Activated T-cell treated with anti-CD3 and anti-CD28 coated beads for 4 hours (primary cell): ENCODE measurements around the gene RARA.

Source experiments
- DNase-seq: peaks from one replicate; pipeline ENCODE4 v3.0.0-alpha.2; 2020

RARA gene

GRCh38 chr17:40346765-40347158 is 37.8 kb downstream of the RARA start:
- no peak for DNase-seq

DNA sequence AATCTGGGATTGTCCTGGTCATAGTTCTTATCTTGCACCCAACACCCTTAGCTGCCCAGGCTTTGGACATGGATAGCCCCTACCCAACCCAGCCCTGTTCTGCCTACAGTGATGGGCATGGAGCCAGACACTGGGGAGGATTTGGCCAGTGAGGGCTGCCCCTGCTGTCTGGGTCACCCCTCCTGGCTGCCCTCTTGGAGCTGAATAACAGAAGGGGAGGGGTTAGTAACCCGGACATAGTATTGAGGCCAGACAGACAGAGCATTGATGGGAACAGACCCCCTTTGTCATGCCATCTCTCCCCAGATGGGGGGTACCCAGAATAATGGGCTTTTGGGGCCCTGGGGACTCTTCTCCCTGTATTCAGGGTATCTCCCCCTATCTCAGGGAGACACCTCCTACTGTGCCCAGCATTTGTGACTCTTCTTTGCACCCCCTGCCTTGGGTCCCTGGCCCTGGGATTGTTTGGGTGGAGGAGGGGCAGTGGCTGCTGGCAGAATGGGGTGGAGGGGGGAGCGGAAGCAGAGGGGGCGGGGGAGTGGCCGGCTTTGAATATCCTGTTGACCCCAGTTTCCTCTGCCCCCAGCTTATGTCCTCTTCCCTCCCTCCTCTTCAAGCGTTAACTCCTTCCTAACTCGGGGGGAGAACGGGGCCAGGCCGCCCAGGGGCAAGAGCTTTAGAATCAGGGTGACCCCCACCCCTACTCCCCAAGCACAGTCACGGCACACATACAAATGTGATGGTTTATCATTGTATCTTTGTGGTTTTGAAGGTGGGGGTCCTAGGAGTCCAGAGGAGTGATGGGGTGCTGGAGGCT is 38.5 kb downstream of the RARA start:
- no peak for DNase-seq

DNA sequence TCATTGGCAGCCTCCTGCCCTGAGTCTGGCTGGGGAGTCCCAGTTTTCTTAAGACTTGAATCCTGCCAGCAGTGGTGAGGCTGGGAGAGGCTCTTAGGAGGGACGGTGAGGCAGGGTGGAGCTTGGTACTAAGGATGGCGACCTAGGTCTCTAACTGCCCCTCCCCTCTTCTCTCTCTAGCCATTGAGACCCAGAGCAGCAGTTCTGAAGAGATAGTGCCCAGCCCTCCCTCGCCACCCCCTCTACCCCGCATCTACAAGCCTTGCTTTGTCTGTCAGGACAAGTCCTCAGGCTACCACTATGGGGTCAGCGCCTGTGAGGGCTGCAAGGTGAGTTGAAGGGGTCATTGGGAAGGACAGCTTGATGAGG is 39.1 kb downstream of the RARA start:
- no peak for DNase-seq

GRCh38 chr17:40348562-40349476 is 39.8 kb downstream of the RARA start:
- DNase-seq, result no peak

- no peak for DNase-seq
These were observed 40.5 kb downstream of the RARA start for GRCh38 chr17:40349477-40349894.

GRCh38 chr17:40349895-40350688 is 41.1 kb downstream of the RARA start:
- DNase-seq, result no peak

GRCh38 chr17:40350689-40351358 is 41.8 kb downstream of the RARA start:
- DNase-seq, result no peak

- no peak for DNase-seq
These were observed 42.6 kb downstream of the RARA start for GRCh38 chr17:40351359-40352236.

DNA sequence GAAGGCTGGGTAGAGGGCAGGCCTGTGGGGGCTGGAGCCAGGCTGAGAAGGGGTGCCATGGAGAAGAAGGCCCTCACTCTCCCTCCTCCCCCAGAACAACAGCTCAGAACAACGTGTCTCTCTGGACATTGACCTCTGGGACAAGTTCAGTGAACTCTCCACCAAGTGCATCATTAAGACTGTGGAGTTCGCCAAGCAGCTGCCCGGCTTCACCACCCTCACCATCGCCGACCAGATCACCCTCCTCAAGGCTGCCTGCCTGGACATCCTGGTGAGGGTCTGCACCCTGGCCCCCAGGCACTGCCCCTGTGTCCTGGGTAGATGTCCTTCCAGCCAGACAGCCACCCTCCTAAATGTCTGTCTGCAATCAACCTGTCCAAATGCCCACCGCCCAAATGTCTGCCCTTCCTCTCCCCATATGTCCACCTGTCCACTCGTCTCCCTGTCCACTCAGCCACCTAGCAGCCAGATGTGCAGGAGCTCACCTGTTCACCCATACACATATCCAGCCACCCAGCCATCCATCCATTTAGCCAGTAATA is 43.3 kb downstream of the RARA start:
- DNase-seq, result no peak

GRCh38 chr17:40352779-40353394 is 43.9 kb downstream of the RARA start:
- DNase-seq, result no peak

- no peak for DNase-seq
These were observed 45.5 kb downstream of the RARA start for GRCh38 chr17:40354221-40355122.

DNA sequence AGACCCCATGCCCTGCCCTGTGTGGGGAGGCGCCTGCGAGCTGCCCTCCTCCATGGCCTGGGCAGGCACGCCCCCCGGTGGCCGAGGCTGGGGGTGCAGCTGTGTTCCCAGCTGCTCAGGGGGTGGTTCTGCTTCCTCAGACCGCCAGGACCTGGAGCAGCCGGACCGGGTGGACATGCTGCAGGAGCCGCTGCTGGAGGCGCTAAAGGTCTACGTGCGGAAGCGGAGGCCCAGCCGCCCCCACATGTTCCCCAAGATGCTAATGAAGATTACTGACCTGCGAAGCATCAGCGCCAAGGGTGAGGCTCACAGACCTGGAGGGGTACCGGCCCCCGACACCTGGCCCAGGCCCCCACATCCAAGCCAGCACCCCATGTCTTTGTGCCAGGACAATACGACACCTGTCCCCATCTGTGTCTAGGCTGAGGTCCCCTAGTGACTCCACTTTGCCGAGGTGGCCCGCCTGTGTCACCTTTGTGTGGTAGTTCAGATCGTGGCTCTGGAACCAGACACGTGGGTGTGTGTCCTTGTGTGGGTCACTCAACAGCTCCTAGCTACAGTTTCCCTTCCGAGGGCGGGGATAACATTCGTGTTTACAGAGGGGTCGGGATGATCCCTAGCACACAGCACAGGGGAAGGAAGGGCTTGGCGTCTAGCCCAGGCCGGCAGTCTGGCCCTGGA is 46.3 kb downstream of the RARA start:
- DNase-seq, result peak; percentile 73

- DNase-seq, result no peak
These were observed 47.1 kb downstream of the RARA start for GRCh38 chr17:40355804-40356758.

DNA sequence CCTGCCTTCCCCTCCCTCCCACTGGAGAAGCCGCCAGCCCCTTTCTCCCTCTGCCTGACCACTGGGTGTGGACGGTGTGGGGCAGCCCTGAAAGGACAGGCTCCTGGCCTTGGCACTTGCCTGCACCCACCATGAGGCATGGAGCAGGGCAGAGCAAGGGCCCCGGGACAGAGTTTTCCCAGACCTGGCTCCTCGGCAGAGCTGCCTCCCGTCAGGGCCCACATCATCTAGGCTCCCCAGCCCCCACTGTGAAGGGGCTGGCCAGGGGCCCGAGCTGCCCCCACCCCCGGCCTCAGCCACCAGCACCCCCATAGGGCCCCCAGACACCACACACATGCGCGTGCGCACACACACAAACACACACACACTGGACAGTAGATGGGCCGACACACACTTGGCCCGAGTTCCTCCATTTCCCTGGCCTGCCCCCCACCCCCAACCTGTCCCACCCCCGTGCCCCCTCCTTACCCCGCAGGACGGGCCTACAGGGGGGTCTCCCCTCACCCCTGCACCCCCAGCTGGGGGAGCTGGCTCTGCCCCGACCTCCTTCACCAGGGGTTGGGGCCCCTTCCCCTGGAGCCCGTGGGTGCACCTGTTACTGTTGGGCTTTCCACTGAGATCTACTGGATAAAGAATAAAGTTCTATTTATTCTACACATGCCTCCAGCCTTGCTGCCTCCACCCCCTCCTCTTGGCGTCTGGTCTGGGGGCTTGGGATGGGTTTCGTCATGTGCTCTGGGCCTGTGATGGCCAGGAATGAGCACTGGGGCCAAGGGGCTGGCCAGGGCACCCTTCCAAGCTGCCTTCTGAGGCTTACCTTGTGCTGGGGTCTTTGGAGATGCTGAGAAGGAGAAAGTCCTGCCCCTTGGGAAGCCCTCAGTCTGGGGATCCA is 48.3 kb downstream of the RARA start:
- no peak for DNase-seq

- DNase-seq, result peak; percentile 86
These were observed 49.5 kb downstream of the RARA start for GRCh38 chr17:40358323-40359038.

GRCh38 chr17:40360091-40360490 is 51.1 kb downstream of the RARA start:
- no peak for DNase-seq
